Measurements from ENCODE around the gene AGMO.

DNA sequence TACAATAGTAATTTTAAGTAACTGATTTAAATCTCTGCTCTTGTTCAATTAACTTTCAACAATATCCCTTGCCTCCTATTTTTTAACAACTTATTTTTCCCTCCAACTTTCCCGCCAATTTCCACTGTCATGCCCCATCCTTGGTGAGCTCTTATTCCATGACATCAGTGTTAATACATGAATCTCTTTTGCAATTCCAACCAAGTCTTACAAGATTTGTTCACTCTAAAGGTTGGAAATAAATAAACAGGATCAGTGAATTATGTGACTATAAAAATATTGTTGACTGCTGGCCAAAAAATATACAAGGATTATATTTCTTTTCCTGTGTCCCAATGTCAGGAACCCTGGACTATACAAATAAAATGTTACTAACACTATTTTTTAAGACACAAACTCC, 21.0 kb upstream of the AGMO start:
- TF ChIP-seq CTCF (IDR thresholded peaks at IDR 0.05; ENCODE audit: poor library complexity) (no peak), EZH2phosphoT487 (IDR thresholded peaks at IDR 0.05; ENCODE audit: low read depth, severe bottlenecking, unreplicated experiment) (no peak)

Data from hepatocyte (in vitro differentiated cells).